GM21447 (cell line): Measurements from ENCODE around the gene COL23A1.
A peak's percentile ranks its signal among the peaks of the same experiment; 100 is the strongest.

ENCODE experiments used
- ATAC-seq: cut with Tn5 transposase; IDR thresholded peaks from one replicate; pipeline ENCODE4 v1.9.1; 2021; ENCODE audit not compliant: unreplicated experiment

The COL23A1 gene

GRCh38 chr5:178465861-178466288 is 124.3 kb downstream of the COL23A1 start:
- no peak for ATAC-seq

GRCh38 chr5:178465228-178465860 is 124.8 kb downstream of the COL23A1 start:
- no peak for ATAC-seq

GRCh38 chr5:178464431-178465048 is 125.7 kb downstream of the COL23A1 start:
- ATAC-seq: no peak

- ATAC-seq: no peak
Measured at GRCh38 chr5:178463321-178464155, 126.7 kb downstream of the COL23A1 start.

GRCh38 chr5:178462816-178463215 is 127.4 kb downstream of the COL23A1 start:
- ATAC-seq: no peak

- no peak for ATAC-seq
Measured at GRCh38 chr5:178462076-178462475, 128.1 kb downstream of the COL23A1 start.

GRCh38 chr5:178461004-178461730 is 129.0 kb downstream of the COL23A1 start:
- peak; percentile 76 for ATAC-seq

- ATAC-seq: no peak
Measured at GRCh38 chr5:178460598-178460997, 129.6 kb downstream of the COL23A1 start.

GRCh38 chr5:178460174-178460573 is 130.0 kb downstream of the COL23A1 start:
- ATAC-seq: no peak

- ATAC-seq: no peak
Measured at GRCh38 chr5:178458140-178458539, 132.1 kb downstream of the COL23A1 start.

- ATAC-seq: no peak
Measured at GRCh38 chr5:178457471-178457870, 132.7 kb downstream of the COL23A1 start.

GRCh38 chr5:178455480-178455835 is 134.7 kb downstream of the COL23A1 start:
- ATAC-seq: no peak

- ATAC-seq: no peak
Measured at GRCh38 chr5:178454821-178455479, 135.2 kb downstream of the COL23A1 start.

- no peak for ATAC-seq
Measured at GRCh38 chr5:178454303-178454702, 135.9 kb downstream of the COL23A1 start.

GRCh38 chr5:178453224-178453623 is 137.0 kb downstream of the COL23A1 start:
- no peak for ATAC-seq

- no peak for ATAC-seq
Measured at GRCh38 chr5:178450121-178451028, 139.8 kb downstream of the COL23A1 start.

GRCh38 chr5:178449163-178450070 is 140.8 kb downstream of the COL23A1 start:
- ATAC-seq: no peak

- ATAC-seq: no peak
Measured at GRCh38 chr5:178445534-178445933, 144.7 kb downstream of the COL23A1 start.
